Measurements from ENCODE around the gene RNF149.

DNA sequence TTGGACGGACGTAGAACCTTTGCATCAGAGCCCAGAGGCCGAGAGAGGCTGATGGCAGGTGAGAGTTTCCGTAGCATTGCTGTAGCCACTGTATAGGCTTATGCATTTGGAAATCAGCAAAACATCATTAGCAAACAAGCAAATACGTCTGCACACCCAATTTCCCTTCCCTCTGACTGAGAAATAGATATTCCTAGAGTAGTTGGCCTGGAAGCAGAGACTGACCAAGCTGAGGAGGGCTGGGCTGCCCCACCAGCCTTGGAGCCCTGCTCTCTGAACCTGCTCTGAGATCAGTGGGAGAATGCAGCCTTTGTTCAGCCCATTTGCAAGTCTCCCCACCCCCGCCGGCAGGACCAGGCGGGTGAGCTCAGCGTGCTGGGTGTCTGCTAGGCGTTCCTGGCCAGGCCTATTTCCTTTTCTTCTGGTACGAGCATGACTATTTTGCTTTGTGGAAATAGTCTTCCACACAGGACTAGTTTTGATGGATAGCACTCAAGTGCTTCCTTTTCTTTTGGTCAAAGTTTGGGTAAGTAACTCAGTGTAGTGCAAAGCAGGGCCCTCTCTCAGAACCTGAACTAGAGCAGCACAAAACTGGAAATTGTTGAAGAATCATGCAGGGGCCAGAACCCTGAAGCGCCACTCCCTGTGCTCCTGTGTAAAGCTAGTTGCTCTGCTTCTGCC, 21.9 kb upstream of the RNF149 start:
- TF ChIP-seq CTCF (IDR thresholded peaks at IDR 0.05) = no peak
- TF ChIP-seq POLR2A (IDR thresholded peaks at IDR 0.05) = no peak

All from adrenal gland (tissue), 5 donors.